Dedifferentiated amniotic fluid mesenchymal stem cell (primary cell): ENCODE data around the gene KCTD2.
"Not testable (repeated sequence)": the region's sequence is repeated elsewhere in the genome, so short reads cannot be mapped to it uniquely, and the experiment has no call there.

Experiments
- DNase-seq: peaks from one replicate; pipeline ENCODE4 v3.0.0-alpha.2; 2016; ENCODE audit errors: extremely low spot score

The KCTD2 gene

DNA sequence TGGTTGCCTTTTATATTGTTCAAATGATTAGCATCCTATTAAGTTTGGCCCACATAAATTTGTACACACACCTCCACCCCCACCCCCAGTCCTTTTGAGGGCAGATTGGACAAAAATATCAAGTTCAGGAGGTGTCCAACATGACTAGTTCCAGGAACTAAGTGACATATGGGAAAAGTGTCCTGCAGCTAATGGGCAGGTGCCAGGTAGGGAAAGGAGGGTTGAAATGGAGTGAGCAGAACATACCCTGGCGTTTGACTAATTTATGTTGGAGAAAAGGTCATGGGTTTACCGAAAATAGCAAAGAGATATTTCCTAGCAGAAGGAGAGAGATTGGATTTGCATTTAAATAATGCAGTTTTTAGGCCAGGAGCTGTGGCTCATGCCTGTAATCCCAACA, 4.9 kb downstream of the KCTD2 start:
- DNase-seq, result no peak

DNA sequence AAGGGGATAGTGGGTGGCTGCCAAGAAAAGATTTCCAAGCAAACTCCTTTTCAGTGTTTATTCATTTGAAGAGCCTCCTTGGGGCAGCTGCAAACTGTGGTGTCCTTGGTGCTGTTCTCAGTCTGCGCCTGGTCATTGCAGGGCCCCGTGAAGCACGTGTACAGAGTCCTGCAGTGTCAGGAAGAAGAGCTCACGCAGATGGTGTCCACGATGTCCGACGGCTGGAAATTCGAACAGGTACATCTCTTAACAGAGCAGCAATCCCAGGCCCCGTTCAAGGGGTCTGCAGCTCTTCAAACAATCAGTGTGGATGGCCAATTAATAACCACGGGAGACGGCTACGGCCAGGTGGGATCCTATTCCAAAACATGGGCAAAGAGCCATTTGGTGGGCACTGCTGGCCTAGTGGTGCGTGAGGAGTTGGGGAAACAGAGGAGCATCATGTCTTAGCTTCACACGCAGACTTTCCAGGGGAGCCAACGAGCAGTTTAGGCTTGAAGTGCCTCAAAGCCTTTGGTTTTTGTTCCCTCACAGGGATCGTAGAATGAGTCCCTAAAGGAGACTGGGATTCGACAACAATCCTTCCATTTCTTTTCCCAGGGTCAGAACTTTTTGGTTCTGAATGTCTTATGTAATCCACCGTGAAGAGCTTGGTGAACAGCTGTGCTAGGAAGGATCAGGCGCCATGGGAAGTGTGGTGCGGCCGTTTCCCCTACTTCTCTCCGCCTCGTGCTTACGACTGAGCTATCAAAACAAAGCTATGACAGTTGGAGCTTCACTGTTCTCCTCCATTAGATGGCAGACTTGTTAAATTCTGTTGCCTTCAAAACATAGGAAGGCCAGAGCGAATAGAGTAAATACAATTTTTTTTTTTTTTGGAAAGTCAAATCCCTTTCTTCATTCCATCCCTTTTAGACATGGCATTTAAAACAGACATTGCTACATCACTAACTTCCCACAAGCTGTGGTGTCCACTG, 12.6 kb downstream of the KCTD2 start:
- peak; percentile 92 for DNase-seq

- no peak for DNase-seq
Observed at GRCh38 chr17:75060434-75061054, 13.5 kb downstream of the KCTD2 start.

GRCh38 chr17:75061055-75061438, 14.0 kb downstream of the KCTD2 start:
- DNase-seq, result no peak

DNA sequence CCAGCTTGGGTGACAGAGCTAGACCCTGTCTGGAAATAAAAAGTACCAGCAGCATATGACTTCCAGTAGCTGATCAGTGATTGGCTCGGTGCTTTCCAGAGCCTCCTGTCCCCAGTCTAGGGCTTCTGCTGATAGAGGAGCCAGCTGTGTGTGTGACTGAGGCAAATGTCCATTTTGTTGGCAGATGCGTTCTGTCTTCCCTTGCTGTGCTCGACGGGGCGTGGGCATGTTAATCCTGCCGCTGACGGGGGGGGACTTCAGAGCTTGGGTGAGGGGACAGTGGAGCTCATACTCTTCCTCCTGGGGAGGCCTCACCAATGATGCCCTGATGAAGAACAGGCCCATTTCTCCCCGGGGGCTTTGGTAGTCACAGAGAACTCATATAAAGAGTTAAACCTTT, 14.6 kb downstream of the KCTD2 start:
- DNase-seq, result no peak

DNA sequence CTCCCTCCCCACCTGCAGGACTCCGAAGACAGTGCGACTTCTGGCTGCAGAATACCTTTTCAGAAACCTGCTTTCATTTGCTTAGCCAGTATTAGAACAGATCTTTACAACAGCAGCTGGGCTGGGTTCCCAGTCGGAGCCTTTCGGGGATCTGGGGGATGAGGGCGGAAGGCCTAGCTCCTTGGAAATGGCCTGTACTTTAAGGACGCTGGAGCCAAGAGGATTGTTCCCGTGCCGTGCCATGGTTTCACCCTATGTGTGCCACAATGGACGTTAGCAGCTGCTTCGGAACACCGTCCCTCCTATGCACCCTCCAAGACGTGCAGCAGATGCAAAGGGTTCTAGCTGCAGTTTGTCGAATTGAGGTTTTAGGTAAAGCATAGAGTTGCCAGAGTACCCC, 16.2 kb downstream of the KCTD2 start:
- no peak for DNase-seq

DNA sequence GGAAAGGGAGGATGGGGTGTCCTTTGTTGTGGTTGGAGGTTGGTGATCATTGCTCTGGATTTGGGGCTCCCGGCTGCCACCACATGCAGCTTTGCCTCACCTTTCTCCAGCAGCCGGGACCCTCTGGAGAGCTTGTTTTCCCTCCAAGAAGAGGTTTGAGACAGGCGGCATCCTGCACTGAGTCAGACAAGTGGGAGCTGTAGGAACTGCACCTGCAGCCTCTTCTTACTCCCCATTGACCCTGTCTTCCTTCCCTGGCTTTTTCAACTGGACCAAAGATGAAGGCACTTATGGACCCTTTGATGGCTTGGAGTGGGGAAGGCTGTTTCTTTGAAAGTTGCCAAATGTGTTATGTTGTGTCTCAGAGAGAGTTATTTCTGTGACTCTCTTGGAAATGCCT, 16.6 kb downstream of the KCTD2 start:
- no peak for DNase-seq

DNA sequence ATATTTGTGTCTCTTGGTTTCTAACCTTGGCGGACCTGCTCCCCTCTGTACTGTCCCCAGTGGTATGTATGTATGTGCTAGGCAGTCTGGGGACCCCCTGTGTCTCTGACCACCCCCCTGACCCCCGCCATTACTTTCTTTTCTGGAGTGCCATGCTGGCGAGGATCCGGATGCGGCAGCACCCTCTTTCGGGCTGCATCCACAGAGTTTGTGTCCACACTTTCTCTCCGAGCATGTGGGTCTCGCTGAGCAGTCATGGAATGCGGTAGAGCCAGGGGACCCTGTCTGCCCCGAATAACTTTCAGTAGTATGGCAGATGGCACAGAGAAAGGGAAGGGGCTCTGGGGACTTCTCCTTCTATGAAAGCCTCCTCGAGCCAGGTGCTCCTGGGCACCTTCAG, 17.0 kb downstream of the KCTD2 start:
- no peak for DNase-seq

DNA sequence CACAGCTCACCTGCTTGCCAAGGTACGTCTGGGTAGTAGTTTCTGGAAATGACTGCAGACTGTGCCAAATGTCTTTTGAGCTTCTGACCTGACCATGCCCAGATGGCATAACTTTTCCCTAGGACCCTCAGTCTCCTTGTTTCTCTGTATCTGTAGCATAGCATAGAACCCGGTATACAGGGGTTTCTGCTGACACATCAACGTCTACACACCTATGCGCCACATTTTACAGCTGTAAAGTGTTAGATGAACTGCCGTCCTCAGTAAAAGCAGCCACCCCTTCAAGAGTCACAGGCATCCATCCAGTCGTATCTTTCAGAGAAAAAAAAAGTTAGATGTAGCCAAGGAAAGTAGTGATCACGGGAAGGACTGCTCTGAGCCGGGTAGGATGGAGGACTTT, 17.4 kb downstream of the KCTD2 start:
- no peak for DNase-seq

GRCh38 chr17:75064867-75065561, 18.0 kb downstream of the KCTD2 start:
- DNase-seq, result no peak

DNA sequence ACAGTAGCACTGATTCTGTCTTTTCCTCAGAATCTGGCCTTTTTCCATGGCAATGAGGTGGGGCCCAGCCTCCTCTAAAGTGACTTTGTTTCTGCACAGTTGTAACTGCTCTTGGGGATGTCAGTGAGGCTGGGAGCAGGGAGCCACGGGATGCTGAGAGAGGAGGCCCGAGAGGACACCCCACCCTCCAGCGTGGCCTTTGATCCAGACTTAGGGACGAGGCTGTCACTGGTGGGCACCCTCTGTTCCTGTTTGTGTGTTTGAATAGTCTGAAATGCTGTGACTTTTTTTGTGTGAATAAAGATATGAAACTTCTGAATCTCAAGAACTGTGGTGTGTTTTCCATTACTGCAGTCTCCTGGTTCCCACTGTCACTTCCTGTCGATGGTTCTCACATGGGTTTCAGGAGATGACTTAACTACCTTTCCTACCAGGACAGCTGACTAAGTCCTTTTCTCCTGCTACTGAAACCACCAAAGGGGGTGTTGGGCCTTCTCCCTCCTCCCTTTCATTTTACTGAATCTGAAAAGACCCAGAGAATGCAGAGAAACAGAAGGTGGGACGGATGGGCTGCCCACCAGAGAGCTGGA, 18.6 kb downstream of the KCTD2 start:
- no peak for DNase-seq

DNA sequence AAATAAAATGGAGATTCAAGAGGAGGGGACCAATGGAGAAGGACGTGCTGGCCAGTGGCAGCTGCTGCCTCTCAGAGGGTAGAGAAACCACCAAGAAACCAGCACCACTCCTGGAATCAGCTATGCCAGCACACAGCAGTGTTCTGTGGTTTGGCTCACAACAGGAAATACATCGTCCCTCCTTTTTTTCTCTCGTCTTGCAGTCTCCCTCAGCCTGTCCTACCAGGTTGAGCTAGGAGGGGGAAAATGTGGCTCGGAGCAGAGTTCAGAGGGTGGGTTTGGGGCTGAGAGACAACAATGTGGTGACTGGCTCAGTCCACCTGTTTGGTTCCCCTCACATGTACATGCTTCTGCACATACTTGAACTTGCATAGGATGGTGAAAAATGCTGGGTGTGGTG, 20.8 kb downstream of the KCTD2 start:
- DNase-seq, result no peak

GRCh38 chr17:75068750-75069149, 21.7 kb downstream of the KCTD2 start:
- no peak for DNase-seq

- DNase-seq, result no peak
Observed at GRCh38 chr17:75069783-75070182, 22.8 kb downstream of the KCTD2 start.

DNA sequence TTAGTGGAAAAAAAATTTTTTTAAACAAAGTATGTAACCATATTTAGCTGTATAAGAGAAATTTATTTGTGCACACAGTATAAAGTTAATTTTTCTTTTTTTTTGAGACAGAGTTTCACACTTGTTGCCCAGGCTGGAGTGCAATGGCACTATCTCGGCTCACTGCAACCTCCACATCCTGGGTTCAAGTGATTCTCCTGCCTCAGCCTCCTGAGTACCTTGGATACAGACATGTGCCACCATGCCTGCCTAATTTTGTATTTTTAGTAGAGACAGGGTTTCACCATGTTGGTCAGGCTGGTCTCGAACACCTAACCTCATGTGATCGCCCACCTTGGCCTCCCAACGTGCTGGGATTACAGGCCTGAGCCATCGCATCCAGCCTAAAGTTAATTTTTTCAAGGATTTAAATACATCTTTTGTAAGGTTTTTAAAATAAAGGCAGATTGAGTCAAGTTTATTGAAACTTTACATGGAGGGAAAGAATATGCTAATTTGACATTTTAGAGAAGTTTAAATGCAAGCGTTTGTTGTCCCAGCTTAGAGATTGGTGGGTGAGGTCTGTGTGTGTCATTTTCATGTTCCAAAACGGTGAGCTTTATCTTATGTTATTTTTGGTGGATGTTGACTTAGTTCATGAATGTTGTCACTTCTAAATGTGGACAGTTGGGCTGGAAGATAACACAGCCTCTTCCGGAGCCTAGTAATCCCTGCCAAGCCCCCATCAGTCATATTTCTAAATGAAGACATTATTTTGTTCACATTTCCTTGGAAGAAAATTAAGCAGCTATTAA, 24.6 kb downstream of the KCTD2 start:
- not testable (repeated sequence) for DNase-seq

GRCh38 chr17:75072909-75073308, 25.9 kb downstream of the KCTD2 start:
- not testable (repeated sequence) for DNase-seq

DNA sequence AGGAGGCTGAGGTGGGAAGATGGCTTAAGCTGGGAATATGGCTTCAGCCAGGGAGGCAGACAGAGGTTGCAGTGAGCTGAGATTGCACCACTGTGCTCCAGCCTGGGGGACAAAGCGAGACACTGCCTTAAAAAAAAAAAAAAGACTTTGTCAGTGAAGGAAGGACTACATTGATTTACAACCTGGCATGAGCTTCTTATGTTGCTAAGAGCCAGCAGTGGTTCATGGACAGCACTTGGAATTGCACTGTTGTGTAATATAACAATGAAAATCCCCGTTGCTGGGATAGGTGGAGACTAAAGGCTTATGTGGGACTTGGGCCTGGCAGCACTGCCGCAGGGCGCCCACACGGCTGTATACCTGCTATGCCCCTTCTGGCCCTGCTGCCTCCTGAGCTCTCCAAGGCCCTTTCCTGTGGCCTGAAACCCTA, 26.6 kb downstream of the KCTD2 start:
- DNase-seq, result no peak

GRCh38 chr17:75074532-75074931, 27.5 kb downstream of the KCTD2 start:
- DNase-seq, result no peak

GRCh38 chr17:75075597-75076336, 28.7 kb downstream of the KCTD2 start:
- no peak for DNase-seq

DNA sequence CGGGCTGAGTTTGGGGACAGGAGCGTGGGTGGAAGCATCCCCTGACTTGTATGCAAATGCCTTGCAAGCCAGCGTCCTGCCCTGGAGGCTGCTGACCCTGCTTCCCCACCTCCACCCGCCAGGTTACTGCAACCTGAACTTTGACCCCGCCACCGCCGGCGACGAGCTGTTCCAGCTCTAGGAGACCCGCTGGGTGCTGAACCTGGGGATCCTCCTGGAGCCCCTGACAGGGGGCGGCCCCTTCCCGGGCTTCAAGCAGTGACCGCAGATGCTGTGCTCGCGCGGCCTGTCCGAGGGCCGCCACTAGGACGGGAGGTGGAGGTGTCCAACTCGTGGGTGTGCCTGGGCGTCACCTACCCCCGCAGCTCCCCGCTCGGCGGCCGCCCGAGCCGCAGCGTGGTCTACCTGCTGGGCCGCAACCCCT, 30.1 kb downstream of the KCTD2 start:
- DNase-seq, result no peak
